ENCODE data around the gene GPER1.
A peak's percentile ranks its signal among the peaks of the same experiment; 100 is the strongest.

The GPER1 gene

DNA sequence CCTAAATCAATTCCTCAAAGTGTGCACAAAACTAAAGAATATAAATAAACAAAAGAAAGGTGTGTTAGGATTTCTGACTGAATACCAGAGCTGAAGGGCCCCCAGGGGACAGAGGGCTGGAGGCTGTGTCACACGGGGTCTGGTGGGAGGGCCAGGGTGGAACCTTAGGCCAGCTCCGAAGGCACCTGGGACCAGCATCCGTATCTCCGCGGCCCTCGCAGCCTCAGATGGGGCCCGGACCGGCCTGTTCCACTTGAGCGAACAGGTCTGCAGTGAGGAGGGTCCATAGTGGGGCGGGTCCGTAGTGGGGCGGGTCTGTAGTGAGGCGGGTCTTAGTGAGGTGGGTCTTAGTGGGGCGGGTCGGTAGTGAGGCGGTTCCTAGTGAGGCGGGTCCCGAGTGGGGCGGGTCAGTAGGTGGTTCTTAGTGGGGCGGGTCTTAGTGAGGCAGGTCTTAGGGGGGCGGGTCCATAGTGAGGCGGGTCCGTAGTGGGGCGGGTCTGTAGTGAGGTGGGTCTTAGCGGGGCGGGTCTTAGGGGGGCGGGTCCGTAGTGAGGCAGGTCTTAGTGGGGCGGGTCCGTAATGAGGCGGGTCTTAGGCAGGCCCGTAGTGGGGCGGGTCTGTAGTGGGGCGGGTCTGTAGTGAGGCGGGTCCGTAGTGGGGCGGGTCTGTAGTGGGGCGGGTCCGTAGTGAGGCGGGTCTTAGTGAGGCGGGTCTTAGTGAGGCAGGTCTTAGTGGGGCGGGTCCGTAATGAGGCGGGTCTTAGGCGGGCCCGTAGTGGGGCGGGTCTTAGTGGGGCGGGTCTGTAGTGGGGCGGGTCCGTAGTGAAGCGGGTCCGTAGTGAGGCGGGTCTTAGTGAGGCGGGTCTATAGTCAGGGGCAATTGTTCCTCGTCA lies 28.5 kb upstream of the GPER1 start:
- ATAC-seq = peak; percentile 42
- H3K27me3 Mint-ChIP-seq = no peaks in the 10 kb centered on the region
- H3K4me1 Mint-ChIP-seq = peaks cover 16% of the 10 kb centered on the region
- H3K36me3 Mint-ChIP-seq (ENCODE audit: low read depth) = no peaks in the 10 kb centered on the region
- H3K27ac Mint-ChIP-seq = no peak overlapping the region
- DNase-seq = no peak
- H3K4me3 Mint-ChIP-seq = no peak overlapping the region
- H3K9me3 Mint-ChIP-seq = no peaks in the 10 kb centered on the region

DNA sequence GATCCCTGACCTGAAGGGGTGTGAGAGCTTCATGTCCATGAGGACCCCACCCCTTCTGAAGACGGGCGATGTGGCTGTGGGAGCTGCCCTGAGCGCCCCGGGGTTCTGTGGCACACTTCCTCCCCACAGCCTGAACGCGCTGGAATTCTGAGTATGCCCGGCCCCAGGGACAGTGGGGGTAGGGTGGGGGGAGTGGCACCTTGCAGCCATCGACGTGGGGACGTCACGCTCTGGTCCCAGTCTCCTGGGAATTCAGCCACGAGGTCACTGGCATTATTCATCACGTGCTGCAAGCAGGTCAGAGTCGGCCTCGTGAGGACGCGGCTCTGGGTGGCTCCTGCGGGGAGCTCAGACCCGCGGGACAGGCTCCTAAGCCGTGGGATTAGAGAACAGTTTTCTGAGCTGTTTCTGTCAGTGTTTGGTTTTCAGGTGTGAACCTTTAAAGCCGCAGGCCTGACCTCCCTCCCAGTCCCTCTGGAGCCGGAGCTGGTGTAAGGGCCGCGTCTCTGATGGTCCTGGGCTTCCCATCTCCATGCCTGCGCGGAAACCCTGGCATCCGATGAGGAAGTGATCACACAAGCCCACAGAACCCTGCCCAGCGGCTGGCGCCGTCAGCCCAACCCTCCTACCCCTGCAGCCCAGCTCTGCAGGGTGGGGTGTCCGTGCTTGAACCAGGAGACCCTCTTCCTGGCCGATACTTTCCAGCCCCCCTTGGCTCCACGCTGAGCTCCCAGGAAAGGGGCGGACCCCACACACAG lies 27.4 kb upstream of the GPER1 start:
- Mint-ChIP-seq H3K36me3 (ENCODE audit: low read depth) (no peaks in the 10 kb centered on the region), H3K27me3 (no peaks in the 10 kb centered on the region), H3K4me3 (no peak overlapping the region), H3K4me1 (peaks cover 17% of the 10 kb centered on the region), H3K9me3 (no peaks in the 10 kb centered on the region), H3K27ac (no peak overlapping the region)
- no peak for DNase-seq
- ATAC-seq = no peak

DNA sequence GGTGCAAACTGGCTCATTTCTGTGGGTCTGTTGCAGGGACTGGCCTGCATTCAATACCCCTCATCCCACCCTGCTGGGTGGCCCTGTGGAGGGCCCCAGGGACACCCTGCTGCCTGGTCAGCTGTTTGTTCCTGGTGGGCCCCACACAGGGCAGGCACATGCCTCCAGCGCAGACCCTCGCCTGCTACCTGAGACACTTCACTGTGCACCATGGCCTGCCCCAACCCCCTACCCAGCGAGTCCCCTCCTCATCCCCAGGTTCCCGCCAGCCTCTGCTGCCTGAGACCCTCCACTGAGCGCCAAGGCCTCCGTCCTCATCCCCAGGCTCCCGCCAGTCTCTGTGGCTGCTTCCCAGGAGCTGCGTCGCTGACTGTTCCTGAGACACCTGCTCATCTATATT lies 26.7 kb upstream of the GPER1 start:
- Mint-ChIP-seq H3K27ac (no peak overlapping the region), H3K4me3 (no peak overlapping the region), H3K36me3 (ENCODE audit: low read depth) (no peaks in the 10 kb centered on the region), H3K27me3 (no peaks in the 10 kb centered on the region), H3K9me3 (no peaks in the 10 kb centered on the region), H3K4me1 (peaks cover 16% of the 10 kb centered on the region)
- ATAC-seq = no peak
- DNase-seq = no peak

GRCh38 chr7:1062296-1063294 lies 25.3 kb upstream of the GPER1 start:
- Mint-ChIP-seq H3K36me3 (ENCODE audit: low read depth) (no peaks in the 10 kb centered on the region), H3K4me3 (no peak overlapping the region), H3K27me3 (no peaks in the 10 kb centered on the region), H3K4me1 (peaks cover 16% of the 10 kb centered on the region), H3K9me3 (no peaks in the 10 kb centered on the region), H3K27ac (no peak overlapping the region)
- no peak for DNase-seq
- ATAC-seq = no peak

DNA sequence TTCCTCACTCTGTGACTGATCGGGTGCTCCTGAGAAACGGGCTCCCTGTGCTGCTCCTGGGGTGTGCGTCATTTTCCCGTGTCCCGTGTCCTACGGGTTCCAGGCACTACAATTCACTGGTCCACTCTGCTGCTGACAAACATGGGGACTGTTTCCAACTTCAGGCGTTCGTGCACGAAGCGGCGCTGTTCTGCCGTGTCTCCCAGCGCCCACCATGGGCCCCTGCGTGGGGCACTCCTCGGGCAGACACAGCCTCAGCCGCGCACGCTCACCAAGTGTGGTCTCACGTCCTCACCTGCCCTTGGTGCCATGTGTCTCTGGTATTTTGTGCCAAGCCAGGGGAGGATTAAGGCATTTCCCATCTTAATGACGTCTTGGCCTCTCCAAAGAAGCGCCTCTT lies 24.6 kb upstream of the GPER1 start:
- H3K27ac Mint-ChIP-seq = no peak overlapping the region
- DNase-seq (no peak), ATAC-seq (no peak)
- H3K4me1 Mint-ChIP-seq = peaks cover 16% of the 10 kb centered on the region
- no peaks in the 10 kb centered on the region for H3K27me3 Mint-ChIP-seq
- H3K9me3 Mint-ChIP-seq = no peaks in the 10 kb centered on the region
- H3K36me3 Mint-ChIP-seq (ENCODE audit: low read depth) = no peaks in the 10 kb centered on the region
- H3K4me3 Mint-ChIP-seq = no peak overlapping the region

GRCh38 chr7:1064581-1064980 lies 23.3 kb upstream of the GPER1 start:
- Mint-ChIP-seq H3K9me3 (no peaks in the 10 kb centered on the region), H3K36me3 (ENCODE audit: low read depth) (no peaks in the 10 kb centered on the region), H3K4me1 (peaks cover 16% of the 10 kb centered on the region), H3K27me3 (no peaks in the 10 kb centered on the region), H3K4me3 (no peak overlapping the region), H3K27ac (no peak overlapping the region)
- ATAC-seq (no peak), DNase-seq (no peak)

DNA sequence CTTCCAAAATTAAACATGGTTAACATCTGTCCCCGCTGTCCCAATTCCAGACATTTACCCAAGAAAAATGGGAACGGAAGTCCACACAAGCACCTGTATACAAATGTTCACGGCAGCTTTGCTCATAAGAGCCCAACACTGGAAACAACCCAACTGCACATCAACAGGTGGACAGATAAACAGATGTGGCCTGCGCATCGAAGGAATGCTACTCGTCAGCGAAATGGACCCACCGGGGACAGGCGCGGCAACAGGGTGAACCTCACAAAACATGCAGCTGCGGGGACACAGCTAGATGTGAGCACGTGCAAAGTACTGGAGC lies 22.7 kb upstream of the GPER1 start:
- no peaks in the 10 kb centered on the region for H3K36me3 Mint-ChIP-seq (ENCODE audit: low read depth)
- H3K4me3 Mint-ChIP-seq = no peak overlapping the region
- DNase-seq (no peak), ATAC-seq (no peak)
- H3K4me1 Mint-ChIP-seq = peaks cover 16% of the 10 kb centered on the region
- H3K27me3 Mint-ChIP-seq = no peaks in the 10 kb centered on the region
- H3K9me3 Mint-ChIP-seq = no peaks in the 10 kb centered on the region
- H3K27ac Mint-ChIP-seq = no peak overlapping the region

DNA sequence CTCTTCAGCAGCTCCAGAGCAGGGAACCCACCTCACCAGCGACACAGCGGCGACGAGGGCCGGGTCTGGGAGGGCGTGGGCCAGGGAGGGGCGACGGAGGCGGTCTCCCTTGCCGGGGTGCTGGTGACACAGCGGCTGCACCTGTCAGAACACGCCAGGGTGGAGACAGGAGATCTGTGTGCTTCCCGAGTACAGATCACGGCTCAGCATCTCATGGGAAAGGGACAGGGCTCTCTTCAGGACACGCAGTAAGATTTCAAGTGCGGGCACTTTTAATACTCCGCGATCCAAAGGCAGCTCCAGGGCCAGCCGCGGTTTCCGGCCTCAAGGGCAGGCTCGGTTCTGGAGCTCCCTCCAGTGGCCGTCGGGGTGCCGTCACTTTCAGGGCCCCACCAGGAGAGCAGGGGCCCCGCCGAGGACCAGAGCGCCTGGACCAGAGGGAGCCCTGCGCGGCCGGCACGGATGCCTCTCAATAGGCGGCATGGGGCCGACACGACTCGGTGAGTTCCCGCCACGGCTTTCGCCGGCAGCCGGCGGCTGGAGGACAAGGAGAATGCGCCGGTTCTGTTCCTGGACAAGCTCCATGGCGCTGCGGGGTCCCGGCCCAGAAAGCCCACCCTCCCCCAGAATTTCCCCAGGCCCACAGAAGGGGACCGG lies 22.2 kb upstream of the GPER1 start:
- no peaks in the 10 kb centered on the region for H3K36me3 Mint-ChIP-seq (ENCODE audit: low read depth)
- no peak overlapping the region for H3K4me3 Mint-ChIP-seq
- H3K27me3 Mint-ChIP-seq = no peaks in the 10 kb centered on the region
- peaks cover 16% of the 10 kb centered on the region for H3K4me1 Mint-ChIP-seq
- no peaks in the 10 kb centered on the region for H3K9me3 Mint-ChIP-seq
- no peak overlapping the region for H3K27ac Mint-ChIP-seq
- ATAC-seq (peak; percentile 93), DNase-seq (peak; percentile 87)

DNA sequence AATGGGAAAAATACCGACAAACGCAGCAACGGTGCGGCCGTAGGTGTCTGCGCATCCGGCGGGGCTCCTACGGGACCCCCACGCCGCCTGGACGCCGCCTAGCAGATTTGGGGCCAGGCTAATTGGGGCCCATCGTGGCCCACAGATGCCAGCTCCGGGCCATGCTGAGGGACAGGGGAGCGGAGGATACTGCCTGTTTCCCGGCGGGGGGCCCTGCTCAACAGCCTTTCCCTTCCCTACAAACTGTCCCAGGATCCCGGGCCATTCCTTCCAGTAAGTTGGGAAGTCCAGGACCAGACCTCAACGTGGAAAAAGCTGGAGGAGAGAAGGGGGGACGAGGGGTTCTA lies 21.7 kb upstream of the GPER1 start:
- ATAC-seq (no peak), DNase-seq (no peak)
- Mint-ChIP-seq H3K4me3 (no peak overlapping the region), H3K9me3 (no peaks in the 10 kb centered on the region), H3K27me3 (no peaks in the 10 kb centered on the region), H3K27ac (no peak overlapping the region), H3K4me1 (peaks cover 16% of the 10 kb centered on the region), H3K36me3 (ENCODE audit: low read depth) (no peaks in the 10 kb centered on the region)

- DNase-seq = no peak
- Mint-ChIP-seq H3K27me3 (no peaks in the 10 kb centered on the region), H3K27ac (no peak overlapping the region), H3K9me3 (no peaks in the 10 kb centered on the region), H3K36me3 (ENCODE audit: low read depth) (no peaks in the 10 kb centered on the region), H3K4me3 (no peak overlapping the region), H3K4me1 (peaks cover 5% of the 10 kb centered on the region)
- ATAC-seq = no peak
Measured at GRCh38 chr7:1068013-1068412, 19.9 kb upstream of the GPER1 start.

- no peaks in the 10 kb centered on the region for H3K27me3 Mint-ChIP-seq
- no peaks in the 10 kb centered on the region for H3K9me3 Mint-ChIP-seq
- H3K4me3 Mint-ChIP-seq = no peak overlapping the region
- peaks cover 5% of the 10 kb centered on the region for H3K4me1 Mint-ChIP-seq
- no peaks in the 10 kb centered on the region for H3K36me3 Mint-ChIP-seq (ENCODE audit: low read depth)
- no peak for DNase-seq
- ATAC-seq = no peak
- H3K27ac Mint-ChIP-seq = no peak overlapping the region
Measured at GRCh38 chr7:1068619-1069018, 19.3 kb upstream of the GPER1 start.

- Mint-ChIP-seq H3K36me3 (ENCODE audit: low read depth) (no peaks in the 10 kb centered on the region), H3K4me1 (peaks cover 2% of the 10 kb centered on the region), H3K4me3 (no peak overlapping the region), H3K27me3 (no peaks in the 10 kb centered on the region), H3K9me3 (no peaks in the 10 kb centered on the region), H3K27ac (no peak overlapping the region)
- DNase-seq (no peak), ATAC-seq (no peak)
Measured at GRCh38 chr7:1070544-1071011, 17.3 kb upstream of the GPER1 start.

DNA sequence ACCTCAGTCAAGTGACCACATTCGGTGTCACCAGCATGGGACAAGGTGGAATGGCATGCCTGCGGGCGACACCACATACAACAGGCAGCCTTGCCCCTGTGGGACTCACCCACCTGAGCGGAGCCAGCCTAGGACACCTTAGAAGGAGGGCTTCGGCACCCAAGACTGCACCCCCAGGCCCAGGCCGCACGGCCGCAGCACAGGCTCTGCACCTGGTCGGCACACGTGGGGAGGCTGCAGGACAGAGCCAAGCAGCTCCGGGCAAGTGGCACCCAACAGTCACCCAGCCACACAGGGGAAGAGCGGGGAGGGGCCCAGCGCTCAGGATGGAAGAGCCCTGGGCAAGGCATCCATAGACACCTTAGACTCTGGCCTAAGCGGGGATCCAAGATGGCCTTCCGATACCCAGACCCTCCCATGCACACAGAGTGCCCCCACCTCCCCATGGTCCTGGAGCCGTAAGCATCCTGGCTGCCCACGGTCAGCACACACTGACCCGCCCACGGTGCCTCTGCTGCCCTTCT lies 16.1 kb upstream of the GPER1 start:
- Mint-ChIP-seq H3K27me3 (no peaks in the 10 kb centered on the region), H3K9me3 (no peaks in the 10 kb centered on the region), H3K4me1 (no peaks in the 10 kb centered on the region), H3K36me3 (ENCODE audit: low read depth) (no peaks in the 10 kb centered on the region), H3K4me3 (no peak overlapping the region), H3K27ac (no peak overlapping the region)
- ATAC-seq = no peak
- DNase-seq = no peak

All from activated naive CD8-positive, alpha-beta T cell treated with anti-CD3 and anti-CD28 coated beads, Interleukin-2, amount 50 U/mL, for 24 hours (primary cell).